ENCODE results near the gene ANGPT4. TPM values are rescaled to one million over a fixed set of nuclear protein-coding genes. Genes with fewer than 3 reads are reported as not detected.
A peak's percentile ranks its signal among the peaks of the same experiment; 100 is the strongest.
"Not testable (repeated sequence)": the region's sequence is repeated elsewhere in the genome, so short reads cannot be mapped to it uniquely, and the experiment has no call there.

The ANGPT4 gene
- total and polyA plus RNA-seq, 4 donors: 0.02 to 0.67 (median 0.65) TPM; not detected in 1

DNA sequence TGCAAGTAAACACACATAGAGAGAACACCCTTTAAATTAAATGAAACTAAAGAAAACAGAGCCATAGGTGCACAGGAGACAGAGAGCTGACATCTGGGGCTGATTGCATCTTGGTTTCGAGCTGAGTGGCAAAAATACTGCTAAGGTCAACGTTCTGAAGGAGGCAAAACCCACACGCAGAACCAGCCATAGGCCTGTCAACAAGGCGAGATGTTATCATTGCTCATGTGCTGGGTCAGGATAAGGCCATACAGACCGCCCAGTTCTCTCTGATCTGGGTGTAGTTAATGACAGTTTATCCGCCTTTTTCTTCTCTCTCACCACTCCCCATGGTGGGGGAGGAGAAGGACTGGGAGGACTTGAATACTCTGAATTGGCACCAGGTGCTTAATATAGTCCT is 87.1 kb downstream of the ANGPT4 start:
- peak overlapping the region in 1 of 2 donors; percentile 32 for H3K27ac ChIP-seq (ENCODE audit: low read depth in 1 of 2, low read length in 1 of 2)

GRCh38 chr20:827981-828380 is 88.2 kb downstream of the ANGPT4 start:
- ATAC-seq (ENCODE audit: insufficient read depth, low FRiP score); DNase-seq; H3K36me3 ChIP-seq (ENCODE audit: control insufficient read depth in 4 of 4, insufficient read depth in 4 of 4, low read length in 4 of 4); H3K27ac ChIP-seq (ENCODE audit: low read depth in 1 of 2, low read length in 1 of 2); H3K4me1 ChIP-seq (ENCODE audit: control insufficient read depth in 5 of 5, insufficient read depth in 5 of 5, low read length in 5 of 5); H3K4me3 ChIP-seq; H3K9me3 ChIP-seq (ENCODE audit: control insufficient read depth in 4 of 4, insufficient read depth in 3 of 4, low read length in 3 of 4); H3K27me3 ChIP-seq (ENCODE audit: control insufficient read depth in 3 of 3, insufficient read depth in 3 of 3, low read length in 2 of 3); H3K9ac ChIP-seq (ENCODE audit: insufficient read depth in 1 of 2, low read length in 2 of 2): not testable (repeated sequence)
- WGBS, 2 donors: 94 to 98% methylated on average over 8 of the region's 8 CpGs

More for the DNA sequence above, 87.1 kb downstream of the ANGPT4 start:
- ATAC-seq (ENCODE audit: insufficient read depth, low FRiP score) (no peak), DNase-seq (no peak)
- no peak for TF ChIP-seq CTCF (IDR thresholded peaks at IDR 0.05; ENCODE audit: control extremely low read depth, extremely low read depth)
- Histone ChIP-seq H3K9ac (ENCODE audit: insufficient read depth in 1 of 2, low read length in 2 of 2) (no peak overlapping the region), H3K4me1 (ENCODE audit: control insufficient read depth in 5 of 5, insufficient read depth in 5 of 5, low read length in 5 of 5) (peaks cover 0 to 7% (median 3%) of the 10 kb centered on the region in 5 donors), H3K9me3 (ENCODE audit: control insufficient read depth in 4 of 4, insufficient read depth in 3 of 4, low read length in 3 of 4) (no peaks in the 10 kb centered on the region), H3K27me3 (ENCODE audit: control insufficient read depth in 3 of 3, insufficient read depth in 3 of 3, low read length in 2 of 3) (no peaks in the 10 kb centered on the region), H3K36me3 (ENCODE audit: control insufficient read depth in 4 of 4, insufficient read depth in 4 of 4, low read length in 4 of 4) (no peaks in the 10 kb centered on the region), H3K4me3 (no peak overlapping the region)
- 57 to 65% methylated on average over 6 of the region's 6 CpGs for WGBS, 2 donors

GRCh38 chr20:826695-827323 is 89.3 kb downstream of the ANGPT4 start:
- TF ChIP-seq CTCF (IDR thresholded peaks at IDR 0.05; ENCODE audit: control extremely low read depth, extremely low read depth): no peak
- H3K4me3 ChIP-seq: no peak overlapping the region
- WGBS, 2 donors: 92 to 93% methylated on average over 7 of the region's 7 CpGs
- no peaks in the 10 kb centered on the region for H3K9me3 ChIP-seq (ENCODE audit: control insufficient read depth in 4 of 4, insufficient read depth in 3 of 4, low read length in 3 of 4)
- H3K36me3 ChIP-seq (ENCODE audit: control insufficient read depth in 4 of 4, insufficient read depth in 4 of 4, low read length in 4 of 4): no peaks in the 10 kb centered on the region
- no peak for DNase-seq
- H3K27ac ChIP-seq (ENCODE audit: low read depth in 1 of 2, low read length in 1 of 2): no peak overlapping the region
- H3K27me3 ChIP-seq (ENCODE audit: control insufficient read depth in 3 of 3, insufficient read depth in 3 of 3, low read length in 2 of 3): no peaks in the 10 kb centered on the region
- peaks cover 0 to 3% (median 0%) of the 10 kb centered on the region in 5 donors for H3K4me1 ChIP-seq (ENCODE audit: control insufficient read depth in 5 of 5, insufficient read depth in 5 of 5, low read length in 5 of 5)
- H3K9ac ChIP-seq (ENCODE audit: insufficient read depth in 1 of 2, low read length in 2 of 2): no peak overlapping the region
- no peak for ATAC-seq (ENCODE audit: insufficient read depth, low FRiP score)

GRCh38 chr20:825710-826421 is 90.3 kb downstream of the ANGPT4 start:
- no peaks in the 10 kb centered on the region for H3K9me3 ChIP-seq (ENCODE audit: control insufficient read depth in 4 of 4, insufficient read depth in 3 of 4, low read length in 3 of 4)
- H3K9ac ChIP-seq (ENCODE audit: insufficient read depth in 1 of 2, low read length in 2 of 2): no peak overlapping the region
- 79 to 89% methylated on average over 9 of the region's 9 CpGs for whole genome bisulfite sequencing, 2 donors
- DNase-seq (no peak), ATAC-seq (ENCODE audit: insufficient read depth, low FRiP score) (no peak)
- H3K27ac ChIP-seq (ENCODE audit: low read depth in 1 of 2, low read length in 1 of 2): no peak overlapping the region
- H3K36me3 ChIP-seq (ENCODE audit: control insufficient read depth in 4 of 4, insufficient read depth in 4 of 4, low read length in 4 of 4): no peaks in the 10 kb centered on the region
- H3K27me3 ChIP-seq (ENCODE audit: control insufficient read depth in 3 of 3, insufficient read depth in 3 of 3, low read length in 2 of 3): no peaks in the 10 kb centered on the region
- no peak overlapping the region for H3K4me3 ChIP-seq
- TF ChIP-seq CTCF (IDR thresholded peaks at IDR 0.05; ENCODE audit: control extremely low read depth, extremely low read depth): no peak
- H3K4me1 ChIP-seq (ENCODE audit: control insufficient read depth in 5 of 5, insufficient read depth in 5 of 5, low read length in 5 of 5): peaks cover 0 to 7% (median 0%) of the 10 kb centered on the region in 5 donors
